ENCODE results near the gene NR1H2.

NR1H2 gene

GRCh38 chr19:50362030-50362412, 14.2 kb upstream of the NR1H2 start:
- TF ChIP-seq CTCF (IDR thresholded peaks at IDR 0.05; ENCODE audit: insufficient read depth, low read length) (no peak), SPI1 (IDR thresholded peaks at IDR 0.05; ENCODE audit: borderline replicate concordance, low read depth) (no peak), REST (IDR thresholded peaks at IDR 0.05; ENCODE audit: insufficient replicate concordance, low read depth) (no peak), GABPA (IDR thresholded peaks at IDR 0.05; ENCODE audit: low read depth) (no peak), POLR2AphosphoS5 (IDR thresholded peaks at IDR 0.05; ENCODE audit: low read depth) (no peak)
- Histone ChIP-seq H3K4me3 (replicated peaks; ENCODE audit: insufficient read depth, low read length) (no peak overlapping the region), H3K27ac (replicated peaks) (no peak overlapping the region), H3K27me3 (ENCODE audit: insufficient read depth, poor library complexity, severe bottlenecking) (peaks cover 11% of the 10 kb centered on the region)
- no peak for DNase-seq (ENCODE audit: low read depth in 1 of 2, low spot score in 1 of 2)

- TF ChIP-seq REST (IDR thresholded peaks at IDR 0.05; ENCODE audit: insufficient replicate concordance, low read depth) (no peak), SPI1 (IDR thresholded peaks at IDR 0.05; ENCODE audit: borderline replicate concordance, low read depth) (no peak)
- no peak overlapping the region for H3K4me3 ChIP-seq (replicated peaks; ENCODE audit: insufficient read depth, low read length)
- peaks cover 8% of the 10 kb centered on the region for H3K27me3 ChIP-seq (ENCODE audit: insufficient read depth, poor library complexity, severe bottlenecking)
- no peak overlapping the region for H3K27ac ChIP-seq (replicated peaks)
- no peak for DNase-seq (ENCODE audit: low read depth in 1 of 2, low spot score in 1 of 2)
Observed at GRCh38 chr19:50362656-50363424, 13.4 kb upstream of the NR1H2 start.

GRCh38 chr19:50365434-50366306, 10.6 kb upstream of the NR1H2 start, which contains the start of gene NAPSA:
NAPSA (minus strand) TSS chr19:50365639; CDS start chr19:50365621, 18 bp downstream.
- H3K4me3 ChIP-seq (replicated peaks; ENCODE audit: insufficient read depth, low read length): no peak within 1 kb of the TSS
- TF ChIP-seq GABPA (IDR thresholded peaks at IDR 0.05; ENCODE audit: low read depth): no peak
- DNase-seq (ENCODE audit: low read depth in 1 of 2, low spot score in 1 of 2): no peak
- no peaks in the 10 kb centered on the region for H3K27me3 ChIP-seq (ENCODE audit: insufficient read depth, poor library complexity, severe bottlenecking)
- H3K27ac ChIP-seq (replicated peaks): no peak within 1 kb of the TSS

- peak overlapping the region; percentile 56 for H3K4me3 ChIP-seq (replicated peaks; ENCODE audit: insufficient read depth, low read length)
- no peaks in the 10 kb centered on the region for H3K27me3 ChIP-seq (ENCODE audit: insufficient read depth, poor library complexity, severe bottlenecking)
- peak in 1 of 2 experiments; percentile 87 for DNase-seq (ENCODE audit: low read depth in 1 of 2, low spot score in 1 of 2)
- H3K27ac ChIP-seq (replicated peaks): peak overlapping the region; percentile 35
- TF ChIP-seq GABPA (IDR thresholded peaks at IDR 0.05; ENCODE audit: low read depth): no peak
- no peak for TF ChIP-seq REST (IDR thresholded peaks at IDR 0.05; ENCODE audit: insufficient replicate concordance, low read depth)
- TF ChIP-seq POLR2AphosphoS5 (IDR thresholded peaks at IDR 0.05; ENCODE audit: low read depth): 0 out of 2 replicates have a peak, but pooled peaks have one; percentile 8
- peak; percentile 64 for TF ChIP-seq CTCF (IDR thresholded peaks at IDR 0.05; ENCODE audit: insufficient read depth, low read length)
- TF ChIP-seq SPI1 (IDR thresholded peaks at IDR 0.05; ENCODE audit: borderline replicate concordance, low read depth): no peak
Observed at GRCh38 chr19:50368649-50369570, 7.3 kb upstream of the NR1H2 start.

Measured in HL-60 (cell line).